Pancreas (tissue), 10 donors: ENCODE measurements around the gene SLCO4A1. TPM values are rescaled to one million over a fixed set of nuclear protein-coding genes. Genes with fewer than 3 reads are reported as not detected.

Source experiments
- ATAC-seq, 4 donors: fragments of 200-7000 bp; cut with Tn5 transposase; one replicate each; pipeline versions ENCODE4 v1.8.0 to v1.9.1; 2020; ENCODE audit warnings: mild to moderate bottlenecking in 4 of 4, moderate library complexity in 4 of 4
- DNase-seq, 6 donors: peaks; one replicate each; pipeline ENCODE4 v3.0.0-alpha.2; 2020
- FAIRE-seq: peaks from 2 replicates; lab custom pipeline; 2012; peaks lifted over from hg19 to GRCh38; lab: Jason Lieb, UNC
- H3K27ac ChIP-seq, 4 donors: fragments of 200-600 bp; sonication (generic); 1 replicate in 3 of 4; 2 replicates in 1 of 4; pipeline versions ENCODE4 v1.5.0 to v1.8.0; 2020
- H3K27me3 ChIP-seq, 4 donors: fragments of 200-600 bp; one replicate each; pipeline ENCODE4 v1.8.0; 2021
- H3K36me3 ChIP-seq, 3 donors: fragments of 200-600 bp; sonication (generic) in 1 of 3; one replicate each; pipeline versions ENCODE4 v1.5.0 to v1.8.0; 2020 to 2021
- H3K4me1 ChIP-seq, 3 donors: fragments of 200-600 bp; one replicate each; pipeline ENCODE4 v1.8.0; 2021
- H3K4me3 ChIP-seq, 4 donors: fragments of 200-600 bp; sonication (generic) in 2 of 4; one replicate each; pipeline versions ENCODE4 v1.5.0 to v1.8.0; 2020 to 2021
- H3K9me3 ChIP-seq, 4 donors: fragments of 200-600 bp; one replicate each; pipeline ENCODE4 v1.8.0; 2021
- CTCF ChIP-seq, 4 donors: fragments of 200-600 bp; sonication (generic) in 3 of 4; IDR thresholded peaks; one replicate each; pipeline versions ENCODE4 v1.5.0 to v1.8.0; 2021; ENCODE audit warnings: antibody characterized with exemption in 4 of 4
- WGBS, 2 donors: extraction: QIAGEN DNeasy Blood & Tissue Kit; methylation state at CpG; one replicate each; pipeline ENCODE4 v1.1.7; 2013; 5-methylcytosine and 5-hydroxymethylcytosine counted together
- intact Hi-C, 3 donors: fragments of 100-400 bp; cut with DNase I; formaldehyde crosslinking; loops; one replicate each; pipeline versions ENCODE4 v1.11.1 to v1.14.2; 2022
- polyA plus RNA-seq, 2 donors: library from polyadenylated mRNA; stranded (reverse); fragments of 200-250 nt; gene quantifications; one replicate each; pipeline ENCODE4 v1.2.3, GENCODE V29; 2013
- total RNA-seq, 6 donors: library from RNA; stranded (reverse); fragmentation: NEBNext Ultra II Directional in 4 of 6; extraction: Animal tissue kit (Norgen Biotek cat#: 25700) in 4 of 6; gene quantifications; one replicate each; pipeline versions ENCODE4 v1.2.1 to v1.2.4, GENCODE V29; 2021 to 2023
- donor health status: healthy with polysubstance abuse.
- donor health status: DM: no; HTN: no; CAD: no; lungs with moderate emphysema.
- donor health status: DM: no; HTN: no; CAD: no.
- donor health status: control.
- donor health status: control.
- donor health status: Bipolar disorder and iron deficiency.
- donor health status: DM: yes; HTN: yes; CAD: no.
- donor health status: DM: no; HTN: no; CAD: no.
- donor health status: DM: no; HTN: no; CAD: no.
- donor health status: DM: yes; HTN: yes; CAD: no.

Gene SLCO4A1
- 1 to 10 TPM; 1.2 to 5.1 (median 1.8) TPM for total RNA-seq
- polyA plus RNA-seq = 10 to 100 TPM in 1 of 2 donors, 1 to 10 TPM in 1; 7.4 to 15.9 TPM

- H3K27me3 ChIP-seq = no peaks in the 10 kb centered on the region
Observed at GRCh38 chr20:62642051-62642665, at the start of gene SLCO4A1. SLCO4A1 (plus strand) TSS chr20:62642503; CDS start chr20:62656455, 13,952 bp downstream.

GRCh38 chr20:62592506-62593177, 49.7 kb upstream of the SLCO4A1 start:
- peaks cover 0 to 7% (median 0%) of the 10 kb centered on the region in 4 donors for H3K27me3 ChIP-seq

More at GRCh38 chr20:62642051-62642665, at the start of gene SLCO4A1:
- Histone ChIP-seq H3K4me1 (peaks cover 0 to 13% (median 5%) of the 10 kb centered on the region in 3 donors), H3K4me3 (peak within 1 kb of the TSS; percentile 27 to 49 (median 44)), H3K9me3 (no peaks in the 10 kb centered on the region), H3K36me3 (no peaks in the 10 kb centered on the region), H3K27ac (no peak within 1 kb of the TSS)
- TF ChIP-seq CTCF (IDR thresholded peaks at IDR 0.05) = no peak
- 1% methylated on average over 55 to 82 of the region's 82 CpGs for WGBS, 2 donors
- no peak for FAIRE-seq
- peak; percentile 69 to 87 (median 80) for ATAC-seq
- intact Hi-C loops = no loop called here
- DNase-seq = peak in 5 of 6 donors; percentile 44 to 81 (median 64)

GRCh38 chr20:62593616-62594015, 48.7 kb upstream of the SLCO4A1 start:
- Histone ChIP-seq H3K4me1 (no peaks in the 10 kb centered on the region), H3K9me3 (no peaks in the 10 kb centered on the region), H3K27me3 (peaks cover 0 to 7% (median 0%) of the 10 kb centered on the region in 4 donors), H3K27ac (no peak overlapping the region), H3K36me3 (no peaks in the 10 kb centered on the region), H3K4me3 (no peak overlapping the region)
- no peak for FAIRE-seq
- intact Hi-C loops = no loop called here
- WGBS, 2 donors = 51 to 57% methylated on average over 3 of the region's 3 CpGs
- DNase-seq = peak in 2 of 6 donors; percentile 8 to 29
- no peak for ATAC-seq
- TF ChIP-seq CTCF (IDR thresholded peaks at IDR 0.05) = no peak

More at GRCh38 chr20:62592506-62593177, 49.7 kb upstream of the SLCO4A1 start:
- 56 to 74% methylated on average over 11 of the region's 11 CpGs for WGBS, 2 donors
- intact Hi-C loops = no loop called here
- ATAC-seq (no peak), FAIRE-seq (no peak), DNase-seq (no peak)
- Histone ChIP-seq H3K4me1 (no peaks in the 10 kb centered on the region), H3K27ac (no peak overlapping the region), H3K36me3 (no peaks in the 10 kb centered on the region), H3K4me3 (no peak overlapping the region), H3K9me3 (no peaks in the 10 kb centered on the region)
- TF ChIP-seq CTCF (IDR thresholded peaks at IDR 0.05) = no peak

- FAIRE-seq (no peak), DNase-seq (no peak), ATAC-seq (no peak)
- Histone ChIP-seq H3K9me3 (no peaks in the 10 kb centered on the region), H3K4me3 (no peak overlapping the region), H3K27me3 (peaks cover 0 to 7% (median 0%) of the 10 kb centered on the region in 4 donors), H3K27ac (no peak overlapping the region), H3K36me3 (no peaks in the 10 kb centered on the region), H3K4me1 (no peaks in the 10 kb centered on the region)
- TF ChIP-seq CTCF (IDR thresholded peaks at IDR 0.05) = no peak
- intact Hi-C loops = no loop called here
- WGBS, 2 donors = 29 to 41% methylated on average over 4 of the region's 4 CpGs
Observed at GRCh38 chr20:62595069-62595468, 47.2 kb upstream of the SLCO4A1 start.
